AG09319 (cell line): ENCODE results near the gene PCDHGA3.

Experiments
- DNase-seq: peaks from one replicate; pipeline ENCODE4 v3.0.0-alpha.2; 2010; ENCODE audit warnings: low read depth; ENCODE audit errors: extremely low read depth
- CTCF ChIP-seq: IDR thresholded peaks from 2 replicates; pipeline ENCODE4 v1.5.1; 2011; ENCODE audit warnings: low read depth, mild to moderate bottlenecking, inconsistent platforms, low read length, moderate library complexity

The PCDHGA3 gene

GRCh38 chr5:141354900-141355469, 11.4 kb downstream of the PCDHGA3 start, which contains the start of gene PCDHGA4:
PCDHGA4 (plus strand) TSS chr5:141355021; CDS start chr5:141355108, 87 bp downstream.
- no peak for DNase-seq

GRCh38 chr5:141355641-141356040, 12.0 kb downstream of the PCDHGA3 start:
- no peak for DNase-seq
- TF ChIP-seq CTCF, result no peak

More at GRCh38 chr5:141354900-141355469, 11.4 kb downstream of the PCDHGA3 start, which contains the start of gene PCDHGA4:
- TF ChIP-seq CTCF, result peak; percentile 38

GRCh38 chr5:141356133-141356532, 12.5 kb downstream of the PCDHGA3 start:
- no peak for TF ChIP-seq CTCF
- DNase-seq, result no peak

- TF ChIP-seq CTCF, result no peak
- DNase-seq, result no peak
These were observed 13.3 kb downstream of the PCDHGA3 start for GRCh38 chr5:141356950-141357349.

DNA sequence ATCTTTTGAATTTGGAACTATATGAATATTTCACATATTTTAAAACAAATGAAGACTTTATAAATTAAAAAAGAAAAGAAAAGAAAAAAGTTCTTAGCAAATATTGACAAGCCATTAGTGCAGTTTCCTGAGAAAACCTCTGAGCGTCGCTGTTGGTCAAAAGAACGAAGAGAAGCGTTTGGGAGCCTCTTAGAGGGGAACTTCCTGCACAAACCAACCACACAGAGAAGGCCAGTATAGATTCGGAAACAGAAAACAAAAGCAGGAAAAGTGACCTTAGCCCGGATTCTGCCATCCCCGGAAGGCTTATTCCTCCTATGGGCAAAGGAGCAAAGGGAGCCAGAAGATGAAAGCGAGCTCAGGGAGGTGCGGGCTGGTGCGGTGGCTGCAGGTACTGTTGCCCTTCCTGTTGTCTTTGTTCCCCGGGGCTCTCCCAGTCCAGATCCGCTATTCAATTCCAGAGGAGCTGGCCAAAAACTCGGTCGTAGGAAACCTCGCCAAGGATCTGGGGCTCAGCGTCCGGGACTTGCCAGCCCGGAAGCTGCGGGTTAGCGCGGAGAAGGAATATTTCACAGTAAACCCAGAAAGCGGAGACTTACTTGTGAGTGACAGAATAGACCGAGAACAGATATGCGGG, 16.3 kb downstream of the PCDHGA3 start, which contains the start of gene PCDHGB2:
TSS of gene PCDHGB2 (plus strand) at position 205 of the 637 bp plus-strand sequence. CDS start at position 347, 142 bp downstream.
- TF ChIP-seq CTCF, result peak; percentile 29
- no peak for DNase-seq

DNA sequence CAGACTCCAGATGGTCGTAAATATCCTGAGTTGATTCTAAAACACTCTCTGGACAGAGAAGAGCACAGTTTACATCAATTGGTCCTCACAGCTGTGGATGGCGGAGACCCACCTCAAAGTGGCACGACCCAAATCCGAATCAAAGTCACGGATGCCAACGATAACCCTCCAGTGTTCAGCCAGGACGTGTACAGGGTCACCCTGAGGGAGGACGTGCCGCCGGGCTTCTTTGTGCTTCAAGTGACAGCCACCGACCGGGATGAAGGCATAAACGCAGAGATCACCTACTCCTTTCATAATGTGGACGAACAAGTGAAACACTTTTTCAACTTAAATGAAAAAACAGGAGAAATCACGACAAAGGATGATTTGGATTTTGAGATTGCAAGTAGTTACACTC, 17.1 kb downstream of the PCDHGA3 start:
- DNase-seq, result no peak
- TF ChIP-seq CTCF, result no peak

DNA sequence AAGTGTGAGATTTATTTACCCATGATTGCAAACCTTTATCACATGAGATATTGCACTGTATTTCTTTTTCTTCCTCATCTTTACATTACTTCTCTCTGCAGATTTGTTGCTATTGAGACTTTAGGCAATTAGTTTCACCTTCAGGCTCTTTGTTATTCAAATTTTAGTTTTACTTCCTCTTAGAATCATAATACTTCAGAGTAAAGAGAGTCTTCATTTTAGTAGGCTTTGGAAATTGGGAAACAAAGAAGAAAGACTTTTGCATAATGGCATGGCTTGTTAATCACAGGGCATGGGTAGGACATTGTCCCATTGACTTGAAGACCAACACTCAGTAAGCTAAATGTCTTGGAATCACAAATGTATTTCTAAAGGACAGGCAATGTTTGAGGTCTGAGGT, 19.1 kb downstream of the PCDHGA3 start:
- TF ChIP-seq CTCF, result no peak
- no peak for DNase-seq
